ENCODE measurements around the gene LMNB1. TPM values are rescaled to one million over a fixed set of nuclear protein-coding genes. Genes with fewer than 3 reads are reported as not detected.

Gene LMNB1
- total RNA-seq, 4 donors from 2014 or later = 13.7 to 61.5 (median 39.2) TPM

Small RNAs within 50 kb of the gene (small RNA-seq; reads per million reads assigned to genes)
- 0 reads per million in 4 donors for gene RNU6-752P

Other genes starting within 250 kb of the LMNB1 start
- gene ALDH7A1, start 181.9 kb upstream of the LMNB1 start, total RNA-seq = 10 to 100 TPM; 35.9 to 89.7 (median 48.2) TPM
- gene PHAX, start 176.2 kb upstream of the LMNB1 start, total RNA-seq = 10 to 100 TPM; 40.3 to 59.5 (median 49.3) TPM